Right ventricle myocardium superior (tissue), 1 donor: Measurements from ENCODE around the gene P2RX7. TPM values are rescaled to one million over a fixed set of nuclear protein-coding genes. Genes with fewer than 3 reads are reported as not detected.
A peak's percentile ranks its signal among the peaks of the same experiment; 100 is the strongest.

Source experiments
- ATAC-seq: fragments of 200-7000 bp; cut with Tn5 transposase; one replicate; pipeline ENCODE4 v1.9.1; 2020; ENCODE audit warnings: mild to moderate bottlenecking; ENCODE audit not compliant: poor library complexity
- DNase-seq: peaks from one replicate; pipeline ENCODE4 v3.0.0-alpha.2; 2020
- intact Hi-C: fragments of 100-400 bp; cut with DNase I; formaldehyde crosslinking; loops from one replicate; pipeline ENCODE4 v1.11.2; 2022
- total RNA-seq: library from RNA; stranded (reverse); fragmentation: NEBNext Ultra II Directional; extraction: Animal tissue kit (Norgen Biotek cat#: 25700); gene quantifications from one replicate; pipeline ENCODE4 v1.2.1, GENCODE V29; 2021
- donor health status: DM: no; HTN: yes; CAD: no; lungs with severe emphysema.

P2RX7 gene
- total RNA-seq, 1 donor from 2014 or later: 1.7 TPM

- ATAC-seq: no peak
- intact Hi-C loops: no loop called here
- peak; percentile 23 for DNase-seq
Observed at GRCh38 chr12:121236776-121237175, 104.1 kb downstream of the P2RX7 start.

GRCh38 chr12:121237415-121237814 is 104.7 kb downstream of the P2RX7 start:
- peak; percentile 17 for DNase-seq
- intact Hi-C loops: no loop called here
- ATAC-seq: no peak

Other genes with a start within 250 kb of the P2RX7 start
- gene SPPL3, start 228.5 kb upstream of the P2RX7 start, total RNA-seq: 28.3 TPM
- gene HNF1A, start 154.3 kb upstream of the P2RX7 start, total RNA-seq: not detected
- gene C12orf43, start 116.4 kb upstream of the P2RX7 start, total RNA-seq: 7.2 TPM
- gene OASL, start 93.6 kb upstream of the P2RX7 start, total RNA-seq: 0.35 TPM
- 7.4 TPM for gene P2RX4, start 77.3 kb downstream of the P2RX7 start, total RNA-seq
- 14.8 TPM for gene CAMKK2, start 163.8 kb downstream of the P2RX7 start, total RNA-seq
- 57.4 TPM for gene ANAPC5, start 219.5 kb downstream of the P2RX7 start, total RNA-seq